ENCODE data around the gene EPHB1.

EPHB1 gene

GRCh38 chr3:134753999-134754742 lies 40.9 kb upstream of the EPHB1 start:
- TF ChIP-seq CTCF (conservative IDR thresholded peaks at IDR 0.05) (no peak), ZFX (IDR thresholded peaks at IDR 0.05) (no peak)
- H3K27ac ChIP-seq, result no peak overlapping the region

- no peak overlapping the region for H3K27ac ChIP-seq
- TF ChIP-seq ZFX (IDR thresholded peaks at IDR 0.05) (no peak), CTCF (conservative IDR thresholded peaks at IDR 0.05) (peak; percentile 93)
Observed at GRCh38 chr3:134754768-134755559, 40.1 kb upstream of the EPHB1 start.

- TF ChIP-seq CTCF (conservative IDR thresholded peaks at IDR 0.05), result no peak
- no peak for TF ChIP-seq ZFX (IDR thresholded peaks at IDR 0.05)
- H3K27ac ChIP-seq, result no peak overlapping the region
Observed at GRCh38 chr3:134755821-134756220, 39.2 kb upstream of the EPHB1 start.

- TF ChIP-seq ZFX (IDR thresholded peaks at IDR 0.05) (no peak), CTCF (conservative IDR thresholded peaks at IDR 0.05) (no peak)
- no peak overlapping the region for H3K27ac ChIP-seq
Observed at GRCh38 chr3:134757549-134758069, 37.5 kb upstream of the EPHB1 start.

- TF ChIP-seq CTCF (conservative IDR thresholded peaks at IDR 0.05) (no peak), ZFX (IDR thresholded peaks at IDR 0.05) (no peak)
- H3K27ac ChIP-seq, result no peak overlapping the region
Observed at GRCh38 chr3:134761213-134761612, 33.8 kb upstream of the EPHB1 start.

- TF ChIP-seq CTCF (conservative IDR thresholded peaks at IDR 0.05), result no peak
- no peak for TF ChIP-seq ZFX (IDR thresholded peaks at IDR 0.05)
- no peak overlapping the region for H3K27ac ChIP-seq
Observed at GRCh38 chr3:134762016-134762415, 33.0 kb upstream of the EPHB1 start.

- H3K27ac ChIP-seq, result no peak overlapping the region
- TF ChIP-seq CTCF (conservative IDR thresholded peaks at IDR 0.05) (no peak), ZFX (IDR thresholded peaks at IDR 0.05) (no peak)
Observed at GRCh38 chr3:134765468-134765867, 29.6 kb upstream of the EPHB1 start.

All from C4-2B (cell line).